22Rv1 (cell line): ENCODE results near the gene TNFAIP8L1.

ENCODE experiments used
- ZFX ChIP-seq: fragments of 450-650 bp; IDR thresholded peaks from 2 replicates; pipeline ENCODE4 v1.6.1; 2017; ENCODE audit warnings: antibody characterized with exemption, borderline replicate concordance
- TF ChIP-seq, protein P1 (sequence below): fragments of 450-650 bp; IDR thresholded peaks from 2 replicates; pipeline ENCODE4 v1.5.1; 2017; ENCODE audit warnings: mild to moderate bottlenecking

DNA sequence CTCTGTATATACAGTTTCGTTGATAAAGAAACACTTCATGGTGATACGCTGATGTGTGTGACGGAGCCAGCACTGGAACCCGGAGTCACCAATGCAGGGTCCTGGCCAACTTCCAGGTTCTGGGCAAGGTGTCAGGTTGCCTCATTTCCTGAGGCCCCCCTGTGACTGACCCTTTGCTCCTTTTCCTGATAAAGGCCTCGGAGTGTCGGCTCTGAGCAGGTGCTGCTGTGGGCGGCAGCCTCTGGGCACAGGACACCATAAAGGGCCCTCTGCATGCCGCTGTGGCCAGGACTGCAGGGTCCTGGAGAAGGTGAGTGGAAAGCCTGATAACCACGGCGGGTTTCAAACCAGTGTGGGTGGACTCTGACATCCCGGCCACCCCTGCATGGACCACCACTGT is 48.1 kb downstream of the TNFAIP8L1 start:
- TF ChIP-seq, protein P1, sequence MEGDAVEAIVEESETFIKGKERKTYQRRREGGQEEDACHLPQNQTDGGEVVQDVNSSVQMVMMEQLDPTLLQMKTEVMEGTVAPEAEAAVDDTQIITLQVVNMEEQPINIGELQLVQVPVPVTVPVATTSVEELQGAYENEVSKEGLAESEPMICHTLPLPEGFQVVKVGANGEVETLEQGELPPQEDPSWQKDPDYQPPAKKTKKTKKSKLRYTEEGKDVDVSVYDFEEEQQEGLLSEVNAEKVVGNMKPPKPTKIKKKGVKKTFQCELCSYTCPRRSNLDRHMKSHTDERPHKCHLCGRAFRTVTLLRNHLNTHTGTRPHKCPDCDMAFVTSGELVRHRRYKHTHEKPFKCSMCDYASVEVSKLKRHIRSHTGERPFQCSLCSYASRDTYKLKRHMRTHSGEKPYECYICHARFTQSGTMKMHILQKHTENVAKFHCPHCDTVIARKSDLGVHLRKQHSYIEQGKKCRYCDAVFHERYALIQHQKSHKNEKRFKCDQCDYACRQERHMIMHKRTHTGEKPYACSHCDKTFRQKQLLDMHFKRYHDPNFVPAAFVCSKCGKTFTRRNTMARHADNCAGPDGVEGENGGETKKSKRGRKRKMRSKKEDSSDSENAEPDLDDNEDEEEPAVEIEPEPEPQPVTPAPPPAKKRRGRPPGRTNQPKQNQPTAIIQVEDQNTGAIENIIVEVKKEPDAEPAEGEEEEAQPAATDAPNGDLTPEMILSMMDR = no peak
- no peak for TF ChIP-seq ZFX
